HEK293 (cell line): ENCODE results near the gene IL6R.

Experiments used
- CTCF ChIA-PET: fragments of 350-600 bp; formaldehyde crosslinking; extraction: SDS; loops from one replicate; lab custom pipeline; 2021; ENCODE audit warnings: antibody characterized with exemption; lab: Yijun Ruan, JAX
- POLR2A ChIA-PET: fragments of 300-600 bp; formaldehyde crosslinking; extraction: SDS; loops from one replicate; lab custom pipeline; 2020; ENCODE audit warnings: antibody characterized with exemption, inconsistent platforms; lab: Yijun Ruan, JAX
- H3K27ac ChIP-seq: fragments of 200-500 bp; sonication (Bioruptor generic); 2 replicates; pipeline ENCODE4 v1.5.1; 2014; ENCODE audit warnings: low read depth, low read length, control low read depth, inconsistent platforms; ENCODE audit errors: extremely low read depth
- H3K36me3 ChIP-seq, 2 experiments: fragments of 200-500 bp in 1 of 2; sonication (Bioruptor generic) in 1 of 2; 1 replicate in 1 of 2; 2 replicates in 1 of 2; pipeline ENCODE4 v1.5.1; 2014 to 2017; ENCODE audit warnings: inconsistent platforms in 2 of 2, low read length in 2 of 2; ENCODE audit not compliant: control insufficient read depth in 2 of 2, insufficient read depth in 1 of 2
- H3K4me1 ChIP-seq: fragments of 200-500 bp; sonication (Bioruptor generic); 2 replicates; pipeline ENCODE4 v1.5.1; 2014; ENCODE audit warnings: mild to moderate bottlenecking, low read length, inconsistent platforms; ENCODE audit not compliant: control insufficient read depth, insufficient read depth
- H3K4me3 ChIP-seq: 2 replicates; pipeline ENCODE4 v1.5.1; 2011; ENCODE audit warnings: low read depth, mild to moderate bottlenecking, control low read depth, low read length, moderate library complexity
- H3K9me3 ChIP-seq: fragments of 200-500 bp; sonication (Bioruptor generic); 2 replicates; pipeline ENCODE4 v1.5.1; 2014; ENCODE audit warnings: low read depth, low read length, inconsistent platforms; ENCODE audit not compliant: control insufficient read depth, insufficient read depth
- BCL11A ChIP-seq: fragments of 450-650 bp; formaldehyde crosslinking; IDR thresholded peaks from 2 replicates; pipeline ENCODE4 v1.5.1; 2016; ENCODE audit warnings: low read depth, missing biosample characterization, missing genetic modification characterization
- BCL11B ChIP-seq: fragments of 450-650 bp; formaldehyde crosslinking; IDR thresholded peaks from 2 replicates; pipeline ENCODE4 v1.5.1; 2016; ENCODE audit warnings: low read depth, missing biosample characterization, missing genetic modification characterization
- GLI2 ChIP-seq: fragments of 450-650 bp; formaldehyde crosslinking; IDR thresholded peaks from 2 replicates; pipeline ENCODE4; 2017; ENCODE audit warnings: missing biosample characterization, missing genetic modification characterization, low read depth, borderline replicate concordance
- KLF1 ChIP-seq: fragments of 450-650 bp; formaldehyde crosslinking; IDR thresholded peaks from 2 replicates; pipeline ENCODE4 v1.5.1; 2016; ENCODE audit warnings: missing biosample characterization, missing genetic modification characterization
- PRDM1 ChIP-seq: fragments of 450-650 bp; formaldehyde crosslinking; IDR thresholded peaks from 2 replicates; pipeline ENCODE4; 2016; ENCODE audit warnings: missing biosample characterization, missing genetic modification characterization
- SCRT1 ChIP-seq: fragments of 450-650 bp; formaldehyde crosslinking; IDR thresholded peaks from 2 replicates; pipeline ENCODE4 v1.5.1; 2016; ENCODE audit warnings: missing biosample characterization, missing genetic modification characterization, borderline replicate concordance
- SP3 ChIP-seq: fragments of 450-650 bp; formaldehyde crosslinking; IDR thresholded peaks from 2 replicates; pipeline ENCODE4 v1.5.1; 2016; ENCODE audit warnings: missing biosample characterization, missing genetic modification characterization
- ZBTB7A ChIP-seq: fragments of 450-650 bp; formaldehyde crosslinking; IDR thresholded peaks from 2 replicates; pipeline ENCODE4 v1.5.1; 2016; ENCODE audit warnings: low read depth, missing biosample characterization, missing genetic modification characterization
- ZNF157 ChIP-seq: fragments of 450-650 bp; formaldehyde crosslinking; IDR thresholded peaks from 2 replicates; pipeline ENCODE4 v1.5.1; 2016; ENCODE audit warnings: missing biosample characterization, missing genetic modification characterization
- ZNF184 ChIP-seq: fragments of 450-650 bp; IDR thresholded peaks from 2 replicates; pipeline ENCODE4 v1.5.1; 2018; ENCODE audit warnings: missing biosample characterization, mild to moderate bottlenecking, missing genetic modification characterization
- ZNF266 ChIP-seq: fragments of 450-650 bp; formaldehyde crosslinking; IDR thresholded peaks from 2 replicates; pipeline ENCODE4 v1.5.1; 2016; ENCODE audit warnings: missing biosample characterization, missing genetic modification characterization, low read depth
- ZNF335 ChIP-seq: fragments of 450-650 bp; formaldehyde crosslinking; conservative IDR thresholded peaks from 2 replicates; pipeline ENCODE4 v1.5.1; 2016; ENCODE audit warnings: missing biosample characterization, missing genetic modification characterization
- ZNF341 ChIP-seq: fragments of 450-650 bp; formaldehyde crosslinking; IDR thresholded peaks from 2 replicates; pipeline ENCODE4; 2016; ENCODE audit warnings: low read depth, missing biosample characterization, missing genetic modification characterization
- ZNF354C ChIP-seq: fragments of 450-650 bp; formaldehyde crosslinking; IDR thresholded peaks from 2 replicates; pipeline ENCODE4 v1.5.1; 2016; ENCODE audit warnings: missing biosample characterization, missing genetic modification characterization, low read depth, borderline replicate concordance
- ZNF37A ChIP-seq: fragments of 450-650 bp; IDR thresholded peaks from 2 replicates; pipeline ENCODE4 v1.5.1; 2018; ENCODE audit warnings: missing biosample characterization, missing genetic modification characterization
- ZNF404 ChIP-seq: fragments of 450-650 bp; formaldehyde crosslinking; IDR thresholded peaks from 2 replicates; pipeline ENCODE4 v1.5.1; 2017; ENCODE audit warnings: missing biosample characterization, missing genetic modification characterization
- ZNF785 ChIP-seq: fragments of 450-650 bp; formaldehyde crosslinking; IDR thresholded peaks from 2 replicates; pipeline ENCODE4 v1.5.1; 2016; ENCODE audit warnings: missing biosample characterization, missing genetic modification characterization
- TF ChIP-seq, protein P1 (sequence below): fragments of 450-650 bp; IDR thresholded peaks from 2 replicates; pipeline ENCODE4 v1.5.1; 2018; ENCODE audit warnings: missing biosample characterization, mild to moderate bottlenecking, missing genetic modification characterization
- TF ChIP-seq, protein P2 (sequence below): fragments of 450-650 bp; formaldehyde crosslinking; IDR thresholded peaks from 2 replicates; pipeline ENCODE4 v1.5.1; 2016; ENCODE audit warnings: missing biosample characterization, missing genetic modification characterization
- TF ChIP-seq, protein P3 (sequence below): fragments of 450-650 bp; formaldehyde crosslinking; IDR thresholded peaks from 2 replicates; pipeline ENCODE4 v1.5.1; 2017; ENCODE audit warnings: missing biosample characterization, missing genetic modification characterization

IL6R gene

DNA sequence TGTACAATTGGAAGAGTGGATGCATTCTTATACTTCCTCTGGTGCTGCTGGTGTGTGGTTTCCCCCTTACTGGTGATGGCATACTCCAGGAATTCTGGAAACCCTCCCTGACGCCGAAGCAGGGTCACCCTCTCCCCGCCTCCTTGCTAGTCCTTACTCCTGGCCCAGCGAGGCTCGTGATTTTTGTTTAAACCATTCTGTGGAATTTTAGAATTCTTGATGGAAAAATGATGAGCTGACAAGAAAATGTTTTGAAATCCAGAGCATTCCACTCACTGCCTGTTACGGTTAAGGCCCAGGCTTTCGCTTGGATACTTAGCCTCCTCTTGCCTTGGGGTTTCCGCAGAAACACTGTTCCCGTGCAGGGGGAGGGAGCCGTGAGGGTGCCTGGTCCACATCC is 41.1 kb downstream of the IL6R start:
- Histone ChIP-seq H3K4me1 (peaks cover 3% of the 10 kb centered on the region; the same call in 1 of the 2 replicates), H3K4me3 (no peak overlapping the region)
- CTCF ChIA-PET = interaction anchor here (1.6 kb wide), 1 partner anchor 100 kb away, joined by 5 read pairs; no protein-coding TSS in a partner anchor

DNA sequence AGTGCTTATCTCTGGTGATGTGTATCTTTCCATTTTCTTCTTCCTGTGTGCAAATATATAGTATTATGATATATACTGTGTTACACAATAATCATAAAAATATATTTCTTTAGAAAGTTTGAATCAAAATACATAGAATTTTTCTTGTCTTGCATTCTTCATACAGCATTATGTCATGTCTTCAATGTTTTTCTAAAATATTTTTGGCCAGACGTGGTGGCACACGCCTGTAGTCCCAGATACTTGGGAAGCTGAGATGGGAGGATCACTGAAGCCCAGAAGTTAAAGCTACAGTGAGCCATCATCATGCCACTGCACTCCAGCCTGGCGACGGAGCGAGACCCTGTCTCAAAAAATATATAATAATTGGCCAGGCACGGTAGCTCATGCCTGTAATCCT is 41.6 kb downstream of the IL6R start:
- ChIA-PET CTCF (interaction anchor here (1.4 to 1.6 kb wide), 2 partner anchors 100 to 248 kb away, joined by 3 to 5 read pairs; no protein-coding TSS in a partner anchor), POLR2A (no interaction called here)
- H3K4me1 ChIP-seq = peaks cover 3% of the 10 kb centered on the region; the same call in 1 of the 2 replicates
- TF ChIP-seq GLI2 (no peak), PRDM1 (tag by site-specific recombination) (no peak), SP3 (tag by site-specific recombination) (no peak)
- no peaks in the 10 kb centered on the region for H3K36me3 ChIP-seq
- H3K9me3 ChIP-seq = no peaks in the 10 kb centered on the region
- no peak overlapping the region for H3K4me3 ChIP-seq
- H3K27ac ChIP-seq = no peak overlapping the region

More for the DNA sequence above, 41.1 kb downstream of the IL6R start:
- POLR2A ChIA-PET = no interaction called here
- TF ChIP-seq, protein P1, sequence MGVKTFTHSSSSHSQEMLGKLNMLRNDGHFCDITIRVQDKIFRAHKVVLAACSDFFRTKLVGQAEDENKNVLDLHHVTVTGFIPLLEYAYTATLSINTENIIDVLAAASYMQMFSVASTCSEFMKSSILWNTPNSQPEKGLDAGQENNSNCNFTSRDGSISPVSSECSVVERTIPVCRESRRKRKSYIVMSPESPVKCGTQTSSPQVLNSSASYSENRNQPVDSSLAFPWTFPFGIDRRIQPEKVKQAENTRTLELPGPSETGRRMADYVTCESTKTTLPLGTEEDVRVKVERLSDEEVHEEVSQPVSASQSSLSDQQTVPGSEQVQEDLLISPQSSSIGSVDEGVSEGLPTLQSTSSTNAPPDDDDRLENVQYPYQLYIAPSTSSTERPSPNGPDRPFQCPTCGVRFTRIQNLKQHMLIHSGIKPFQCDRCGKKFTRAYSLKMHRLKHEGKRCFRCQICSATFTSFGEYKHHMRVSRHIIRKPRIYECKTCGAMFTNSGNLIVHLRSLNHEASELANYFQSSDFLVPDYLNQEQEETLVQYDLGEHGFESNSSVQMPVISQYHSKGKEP (tag by site-specific recombination) = no peak
- no peak for TF ChIP-seq BCL11B (tag by site-specific recombination)
- no peak for TF ChIP-seq ZNF785 (tag by site-specific recombination)
- no peak for TF ChIP-seq ZNF335 (tag by site-specific recombination)
- Histone ChIP-seq H3K27ac (no peak overlapping the region), H3K9me3 (no peaks in the 10 kb centered on the region), H3K36me3 (no peaks in the 10 kb centered on the region)

DNA sequence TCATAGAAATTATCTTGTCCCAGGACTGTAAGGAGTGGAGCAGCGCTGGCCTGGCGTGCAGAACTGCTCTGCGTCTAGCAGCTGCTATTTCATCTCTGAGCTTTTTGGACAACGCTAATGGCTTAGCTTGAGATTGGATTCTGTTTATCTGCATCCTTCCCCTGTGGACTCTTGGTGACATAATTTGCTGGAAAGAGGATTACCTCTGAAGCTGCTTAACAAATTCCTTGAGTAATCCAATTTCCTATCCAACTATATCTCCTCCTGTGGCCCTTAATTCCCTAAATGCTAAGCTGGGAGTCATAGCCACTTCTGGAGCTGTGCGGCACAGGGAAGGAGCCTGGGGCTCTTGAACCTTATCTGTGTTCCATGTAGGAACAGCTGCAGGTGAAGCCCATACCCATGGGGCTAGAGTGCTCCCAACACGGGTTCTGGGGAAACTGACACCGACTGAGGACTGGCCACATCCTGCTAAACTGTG is 43.2 kb downstream of the IL6R start:
- H3K9me3 ChIP-seq = no peaks in the 10 kb centered on the region
- no peak overlapping the region for H3K27ac ChIP-seq
- H3K4me1 ChIP-seq = peaks cover 3% of the 10 kb centered on the region; the same call in 1 of the 2 replicates
- no peaks in the 10 kb centered on the region for H3K36me3 ChIP-seq
- POLR2A ChIA-PET = interaction anchor here (0.7 kb wide), 1 partner anchor 16 kb away, joined by 3 read pairs; no protein-coding TSS in a partner anchor
- no peak for TF ChIP-seq ZNF354C (tag by site-specific recombination)
- TF ChIP-seq ZNF341 = no peak
- TF ChIP-seq PRDM1 (tag by site-specific recombination) = no peak
- TF ChIP-seq, protein P2, sequence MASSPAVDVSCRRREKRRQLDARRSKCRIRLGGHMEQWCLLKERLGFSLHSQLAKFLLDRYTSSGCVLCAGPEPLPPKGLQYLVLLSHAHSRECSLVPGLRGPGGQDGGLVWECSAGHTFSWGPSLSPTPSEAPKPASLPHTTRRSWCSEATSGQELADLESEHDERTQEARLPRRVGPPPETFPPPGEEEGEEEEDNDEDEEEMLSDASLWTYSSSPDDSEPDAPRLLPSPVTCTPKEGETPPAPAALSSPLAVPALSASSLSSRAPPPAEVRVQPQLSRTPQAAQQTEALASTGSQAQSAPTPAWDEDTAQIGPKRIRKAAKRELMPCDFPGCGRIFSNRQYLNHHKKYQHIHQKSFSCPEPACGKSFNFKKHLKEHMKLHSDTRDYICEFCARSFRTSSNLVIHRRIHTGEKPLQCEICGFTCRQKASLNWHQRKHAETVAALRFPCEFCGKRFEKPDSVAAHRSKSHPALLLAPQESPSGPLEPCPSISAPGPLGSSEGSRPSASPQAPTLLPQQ (tag by site-specific recombination) = no peak
- TF ChIP-seq ZNF266 (tag by site-specific recombination) = no peak
- TF ChIP-seq ZNF404 = no peak
- no peak for TF ChIP-seq ZNF184 (tag by site-specific recombination)
- no peak for TF ChIP-seq BCL11A (tag by site-specific recombination)
- TF ChIP-seq ZNF157 (tag by site-specific recombination) = no peak
- no peak for TF ChIP-seq ZNF37A (tag by site-specific recombination)
- no peak for TF ChIP-seq KLF1 (tag by site-specific recombination)
- TF ChIP-seq, protein P3, sequence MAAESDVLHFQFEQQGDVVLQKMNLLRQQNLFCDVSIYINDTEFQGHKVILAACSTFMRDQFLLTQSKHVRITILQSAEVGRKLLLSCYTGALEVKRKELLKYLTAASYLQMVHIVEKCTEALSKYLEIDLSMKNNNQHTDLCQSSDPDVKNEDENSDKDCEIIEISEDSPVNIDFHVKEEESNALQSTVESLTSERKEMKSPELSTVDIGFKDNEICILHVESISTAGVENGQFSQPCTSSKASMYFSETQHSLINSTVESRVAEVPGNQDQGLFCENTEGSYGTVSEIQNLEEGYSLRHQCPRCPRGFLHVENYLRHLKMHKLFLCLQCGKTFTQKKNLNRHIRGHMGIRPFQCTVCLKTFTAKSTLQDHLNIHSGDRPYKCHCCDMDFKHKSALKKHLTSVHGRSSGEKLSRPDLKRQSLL (tag by site-specific recombination) = no peak
- TF ChIP-seq SCRT1 = no peak
- no peak for TF ChIP-seq ZBTB7A (tag by site-specific recombination)
- TF ChIP-seq, all 188 proteins: peak for 0
- no peak overlapping the region for H3K4me3 ChIP-seq
- CTCF ChIA-PET = interaction anchor here (1.4 kb wide), 1 partner anchor 249 kb away, joined by 3 read pairs; no protein-coding TSS in a partner anchor
